Thyroid gland (tissue), 4 donors: ENCODE results near the gene EHBP1. TPM values are rescaled to one million over a fixed set of nuclear protein-coding genes. Genes with fewer than 3 reads are reported as not detected.

Source experiments
- DNase-seq, 2 donors: peaks; one replicate each; pipeline ENCODE4 v3.0.0-alpha.2; 2019
- H3K27ac ChIP-seq, 3 donors: fragments of 200-600 bp; sonication (generic); 1 replicate in 2 of 3; 2 replicates in 1 of 3; pipeline ENCODE4 v1.5.1; 2016 to 2019; ENCODE audit warnings: mild to moderate bottlenecking in 1 of 3, moderate library complexity in 1 of 3
- H3K27me3 ChIP-seq: fragments of 200-600 bp; sonication (generic); one replicate; pipeline ENCODE4 v1.5.1; 2019
- H3K36me3 ChIP-seq, 2 donors: fragments of 200-600 bp; sonication (generic); one replicate each; pipeline ENCODE4 v1.5.1; 2016 to 2019
- H3K4me1 ChIP-seq, 2 donors: fragments of 200-600 bp; sonication (generic); one replicate each; pipeline ENCODE4 v1.5.1; 2017 to 2019
- H3K4me3 ChIP-seq, 3 donors: fragments of 200-600 bp; sonication (generic); replicated peaks in 1 of 3; 1 replicate in 2 of 3; 2 replicates in 1 of 3; pipeline ENCODE4 v1.5.1; 2016; ENCODE audit warnings: mild to moderate bottlenecking in 1 of 3
- H3K9me3 ChIP-seq: fragments of 200-600 bp; sonication (generic); one replicate; pipeline ENCODE4 v1.5.1; 2017
- POLR2A ChIP-seq, 2 donors: fragments of 450-650 bp; IDR thresholded peaks; one replicate each; pipeline ENCODE4 v1.6.1; 2017; ENCODE audit warnings: antibody characterized with exemption in 2 of 2, mild to moderate bottlenecking in 2 of 2, moderate library complexity in 1 of 2
- WGBS, 2 donors: methylation state at CpG; one replicate each; pipeline ENCODE4 v1.1.5; 2017; 5-methylcytosine and 5-hydroxymethylcytosine counted together
- intact Hi-C: fragments of 100-400 bp; cut with DNase I; formaldehyde crosslinking; loops from one replicate; pipeline ENCODE4 v1.15.1; 2023
- total RNA-seq, 4 donors: library from RNA; depleted of rRNA; stranded (reverse); fragments of >200 nt; gene quantifications; one replicate each; pipeline ENCODE4 v1.2.3, GENCODE V29; 2016
- TF ChIP-seq, protein P1 (sequence below), 6 experiments: fragments of 200-600 bp in 3 of 6; fragments of 450-650 bp in 3 of 6; sonication (generic) in 3 of 6; IDR thresholded peaks; one replicate each; pipeline ENCODE4 v1.5.1; 2016 to 2019; ENCODE audit warnings: antibody characterized with exemption in 6 of 6, mild to moderate bottlenecking in 2 of 6, inconsistent platforms in 1 of 6, moderate library complexity in 1 of 6

Gene EHBP1
- total RNA-seq, 4 donors from 2014 or later: 49.9 to 68.8 (median 57.0) TPM

DNA sequence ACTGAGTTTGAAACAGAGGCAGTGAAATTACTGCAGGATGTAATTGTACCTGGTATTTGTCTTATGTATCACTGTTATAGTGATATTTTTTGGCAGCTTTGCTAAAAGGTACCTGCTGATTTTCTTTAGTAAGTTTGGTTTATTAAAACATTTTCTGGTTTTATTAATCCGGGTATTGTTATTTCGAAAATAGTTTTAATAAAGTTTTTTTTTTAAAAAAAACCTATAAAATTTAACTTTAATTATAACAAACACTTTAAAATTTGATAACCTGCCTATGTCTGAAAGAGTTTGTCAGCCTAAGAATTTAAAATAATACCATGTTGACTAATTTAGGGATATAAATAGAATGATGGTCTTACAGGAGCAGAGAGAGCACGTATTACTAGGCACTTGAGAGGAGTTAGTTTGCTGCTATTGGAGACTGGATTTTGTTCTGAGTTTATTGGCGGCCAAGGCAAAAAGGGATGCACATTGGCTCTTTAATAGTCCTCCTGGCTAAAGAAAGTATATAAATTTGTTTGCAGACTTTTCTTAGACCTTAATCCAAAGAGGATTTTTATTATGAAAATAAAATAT lies 12.1 kb downstream of the EHBP1 start:
- intact Hi-C loops: no loop called here
- Histone ChIP-seq H3K27me3 (no peaks in the 10 kb centered on the region), H3K9me3 (no peaks in the 10 kb centered on the region), H3K36me3 (no peaks in the 10 kb centered on the region), H3K27ac (no peak overlapping the region), H3K4me3 (no peak overlapping the region), H3K4me1 (no peaks in the 10 kb centered on the region)
- TF ChIP-seq POLR2A (IDR thresholded peaks at IDR 0.05): no peak
- TF ChIP-seq, protein P1, sequence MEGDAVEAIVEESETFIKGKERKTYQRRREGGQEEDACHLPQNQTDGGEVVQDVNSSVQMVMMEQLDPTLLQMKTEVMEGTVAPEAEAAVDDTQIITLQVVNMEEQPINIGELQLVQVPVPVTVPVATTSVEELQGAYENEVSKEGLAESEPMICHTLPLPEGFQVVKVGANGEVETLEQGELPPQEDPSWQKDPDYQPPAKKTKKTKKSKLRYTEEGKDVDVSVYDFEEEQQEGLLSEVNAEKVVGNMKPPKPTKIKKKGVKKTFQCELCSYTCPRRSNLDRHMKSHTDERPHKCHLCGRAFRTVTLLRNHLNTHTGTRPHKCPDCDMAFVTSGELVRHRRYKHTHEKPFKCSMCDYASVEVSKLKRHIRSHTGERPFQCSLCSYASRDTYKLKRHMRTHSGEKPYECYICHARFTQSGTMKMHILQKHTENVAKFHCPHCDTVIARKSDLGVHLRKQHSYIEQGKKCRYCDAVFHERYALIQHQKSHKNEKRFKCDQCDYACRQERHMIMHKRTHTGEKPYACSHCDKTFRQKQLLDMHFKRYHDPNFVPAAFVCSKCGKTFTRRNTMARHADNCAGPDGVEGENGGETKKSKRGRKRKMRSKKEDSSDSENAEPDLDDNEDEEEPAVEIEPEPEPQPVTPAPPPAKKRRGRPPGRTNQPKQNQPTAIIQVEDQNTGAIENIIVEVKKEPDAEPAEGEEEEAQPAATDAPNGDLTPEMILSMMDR (IDR thresholded peaks at IDR 0.05): no peak
- no peak for DNase-seq
- 95% methylated on average over 4 of the region's 4 CpGs for WGBS, 2 donors

DNA sequence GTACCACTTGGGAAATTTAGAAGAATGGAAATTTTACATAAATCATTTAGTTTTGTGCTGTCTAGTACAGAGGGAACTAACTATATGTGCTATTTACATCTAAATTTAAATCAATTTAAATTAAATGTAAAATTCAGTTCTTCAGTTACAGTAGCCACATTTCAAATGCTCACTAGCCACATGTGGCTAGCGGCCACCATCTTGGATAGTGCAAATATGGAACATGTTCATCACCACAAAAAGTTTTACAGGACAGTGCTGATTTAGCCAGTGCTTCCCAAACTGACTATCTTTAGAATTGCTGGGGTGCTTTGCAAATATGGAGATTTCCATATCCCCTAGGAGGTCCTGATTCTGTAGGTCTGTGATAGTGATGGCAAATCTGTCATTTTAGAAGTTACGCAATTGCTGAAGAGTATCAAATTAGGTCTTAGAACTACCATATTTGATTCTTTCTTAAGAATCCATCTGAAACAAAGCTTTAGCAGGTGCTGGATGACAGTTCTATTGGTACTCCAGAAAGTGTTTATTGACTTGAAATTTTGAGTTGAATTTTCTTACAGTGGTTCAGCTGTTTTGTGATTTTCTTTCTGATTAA lies 12.8 kb downstream of the EHBP1 start:
- intact Hi-C loops: no loop called here
- Histone ChIP-seq H3K36me3 (no peaks in the 10 kb centered on the region), H3K27ac (no peak overlapping the region), H3K4me3 (no peak overlapping the region), H3K27me3 (no peaks in the 10 kb centered on the region), H3K4me1 (no peaks in the 10 kb centered on the region), H3K9me3 (no peaks in the 10 kb centered on the region)
- no peak for TF ChIP-seq POLR2A (IDR thresholded peaks at IDR 0.05)
- 94 to 100% methylated on average over 2 of the region's 2 CpGs for WGBS, 2 donors
- no peak for DNase-seq

DNA sequence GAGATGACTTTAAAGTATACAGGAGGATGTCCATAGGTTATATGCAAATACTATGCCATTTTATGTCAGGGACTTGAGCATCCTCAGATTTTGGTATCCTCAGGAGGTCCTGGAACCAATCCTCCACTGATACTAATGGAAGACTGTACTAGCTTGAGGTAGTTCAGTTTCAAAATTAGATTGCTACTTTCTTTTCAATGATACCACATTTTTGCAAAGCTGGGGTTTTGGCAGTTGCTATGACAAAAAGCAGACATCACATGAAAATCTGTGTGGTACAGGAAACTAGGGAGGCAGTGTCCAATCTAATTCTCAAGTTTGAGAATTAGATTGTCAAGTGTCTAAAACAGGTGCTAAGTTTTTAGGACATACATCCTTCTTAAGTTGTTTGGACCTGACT lies 14.2 kb downstream of the EHBP1 start:
- no peaks in the 10 kb centered on the region for H3K27me3 ChIP-seq
- DNase-seq: no peak
- intact Hi-C loops: no loop called here
- no peaks in the 10 kb centered on the region for H3K36me3 ChIP-seq
- no peaks in the 10 kb centered on the region for H3K9me3 ChIP-seq
- no peak overlapping the region for H3K27ac ChIP-seq
- TF ChIP-seq, protein P1 (IDR thresholded peaks at IDR 0.05): no peak
- no peak for TF ChIP-seq POLR2A (IDR thresholded peaks at IDR 0.05)
- H3K4me3 ChIP-seq: no peak overlapping the region
- no peaks in the 10 kb centered on the region for H3K4me1 ChIP-seq

DNA sequence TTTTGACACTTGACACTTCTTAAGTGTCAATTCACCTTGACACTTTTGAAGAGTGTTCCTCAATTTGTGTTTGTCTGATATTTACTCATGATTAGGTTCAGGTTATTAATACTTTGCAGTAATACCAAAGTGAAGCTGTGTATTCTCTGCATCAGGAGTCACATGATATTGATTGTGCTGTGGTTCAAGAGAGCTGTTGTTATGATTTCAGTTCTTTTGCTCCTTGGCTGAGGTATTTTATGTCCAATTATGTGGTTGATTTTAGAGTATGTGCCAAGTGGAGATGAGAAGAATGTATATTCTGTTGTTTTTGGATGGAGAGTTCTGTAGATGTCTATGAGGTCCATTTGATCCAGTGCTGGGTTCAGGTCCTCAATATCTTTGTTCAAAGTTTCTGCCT lies 17.2 kb downstream of the EHBP1 start:
- H3K36me3 ChIP-seq: no peaks in the 10 kb centered on the region
- H3K27ac ChIP-seq: no peak overlapping the region
- TF ChIP-seq, protein P1 (IDR thresholded peaks at IDR 0.05): no peak
- no peak for TF ChIP-seq POLR2A (IDR thresholded peaks at IDR 0.05)
- H3K4me3 ChIP-seq: no peak overlapping the region
- H3K27me3 ChIP-seq: no peaks in the 10 kb centered on the region
- no peak for DNase-seq
- H3K4me1 ChIP-seq: peaks cover 0 to 12% of the 10 kb centered on the region in 2 donors
- intact Hi-C loops: no loop called here
- no peaks in the 10 kb centered on the region for H3K9me3 ChIP-seq

DNA sequence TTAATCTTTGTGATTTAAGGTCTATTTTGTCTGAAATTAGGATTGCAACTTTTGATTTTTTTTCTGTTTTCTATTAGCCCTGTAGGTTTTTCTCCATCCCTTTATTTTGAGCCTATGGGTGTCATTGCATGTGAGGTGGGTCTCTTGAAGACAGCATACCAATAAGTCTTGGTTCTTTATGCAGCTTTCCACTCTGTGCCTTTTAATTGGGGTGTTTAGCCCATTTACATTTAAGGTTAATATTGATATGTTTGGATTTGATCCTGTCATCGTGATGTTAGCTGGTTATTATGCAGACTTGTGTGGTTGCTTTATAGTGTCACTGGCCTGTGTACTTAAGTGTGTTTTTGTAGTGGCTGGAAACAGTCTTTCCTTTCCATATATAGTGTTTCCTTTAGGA lies 17.7 kb downstream of the EHBP1 start:
- Histone ChIP-seq H3K4me3 (no peak overlapping the region), H3K27me3 (no peaks in the 10 kb centered on the region), H3K27ac (no peak overlapping the region), H3K4me1 (peaks cover 0 to 12% of the 10 kb centered on the region in 2 donors), H3K36me3 (no peaks in the 10 kb centered on the region), H3K9me3 (no peaks in the 10 kb centered on the region)
- intact Hi-C loops: no loop called here
- DNase-seq: no peak
- no peak for TF ChIP-seq POLR2A (IDR thresholded peaks at IDR 0.05)
- TF ChIP-seq, protein P1 (IDR thresholded peaks at IDR 0.05): no peak
- WGBS, 2 donors: 92 to 100% methylated on average over 1 of the region's 1 CpG
